Kidney (tissue), 14 donors: Measurements from ENCODE around the gene SHISAL1. TPM values are rescaled to one million over a fixed set of nuclear protein-coding genes. Genes with fewer than 3 reads are reported as not detected.

Experiments
- DNase-seq, 5 donors: peaks; one replicate each; pipeline ENCODE4 v3.0.0-alpha.2; 2013 to 2020
- FAIRE-seq: peaks from 2 replicates; lab custom pipeline; 2012; peaks lifted over from hg19 to GRCh38; lab: Jason Lieb, UNC
- H3K27ac ChIP-seq, 2 donors: one replicate each; pipeline ENCODE4 v1.7.0; 2013; ENCODE audit warnings: low read depth in 2 of 2, low read length in 2 of 2, inconsistent platforms in 1 of 2
- H3K27me3 ChIP-seq: one replicate; pipeline ENCODE4 v1.7.1; 2013; ENCODE audit warnings: low read length, inconsistent platforms; ENCODE audit not compliant: control insufficient read depth, insufficient read depth
- H3K36me3 ChIP-seq, 3 donors: one replicate each; pipeline versions ENCODE4 v1.7.0 to v1.7.1; 2013; ENCODE audit warnings: low read length in 3 of 3, control low read depth in 1 of 3, inconsistent platforms in 1 of 3; ENCODE audit not compliant: insufficient read depth in 3 of 3, control insufficient read depth in 2 of 3
- H3K4me1 ChIP-seq, 3 donors: one replicate each; pipeline versions ENCODE4 v1.7.0 to v1.7.1; 2013; ENCODE audit warnings: low read length in 3 of 3, inconsistent platforms in 1 of 3, low read depth in 1 of 3; ENCODE audit not compliant: control insufficient read depth in 2 of 3, insufficient read depth in 2 of 3
- H3K4me3 ChIP-seq, 3 donors: one replicate each; pipeline versions ENCODE4 v1.7.0 to v1.8.1; 2013; ENCODE audit warnings: low read length in 3 of 3, control low read depth in 1 of 3, inconsistent platforms in 1 of 3
- H3K9ac ChIP-seq, 3 donors: one replicate each; pipeline versions ENCODE4 v1.7.0 to v1.7.1; 2013; ENCODE audit warnings: low read length in 3 of 3, control low read depth in 1 of 3, inconsistent platforms in 1 of 3
- H3K9me3 ChIP-seq, 3 donors: one replicate each; pipeline versions ENCODE4 v1.7.0 to v1.7.1; 2013; ENCODE audit warnings: low read length in 3 of 3, control low read depth in 1 of 3, inconsistent platforms in 1 of 3; ENCODE audit not compliant: control insufficient read depth in 2 of 3, insufficient read depth in 1 of 3
- CTCF ChIP-seq: IDR thresholded peaks from 3 replicates; pipeline ENCODE4 v1.5.1; 2012; ENCODE audit warnings: mild to moderate bottlenecking, moderate library complexity, borderline replicate concordance; ENCODE audit not compliant: insufficient read depth; ENCODE audit errors: extremely low read depth
- intact Hi-C: fragments of 100-400 bp; cut with DNase I; formaldehyde crosslinking; loops from one replicate; pipeline ENCODE4 v1.11.1; 2022
- polyA plus RNA-seq: library from polyadenylated mRNA; stranded (reverse); fragments of 350-450 nt; fragmentation: Illumina TruSeq; extraction: RNeasy Lipid Tissue Mini Kit (QIAGEN cat#74804); gene quantifications from one replicate; pipeline ENCODE4 v1.2.3, GENCODE V29; 2014; ENCODE audit warnings: low read depth, low replicate concordance; ENCODE audit not compliant: insufficient read depth
- total RNA-seq: library from RNA; stranded (reverse); fragmentation: NEBNext Ultra II Directional; extraction: Animal tissue kit (Norgen Biotek cat#: 25700); gene quantifications from one replicate; pipeline ENCODE4 v1.2.1, GENCODE V29; 2021
- donor health status: control.
- donor health status: control.
- donor health status: control.
- donor health status: control.
- donor health status: control.
- donor health status: DM: yes; HTN: yes; CAD: no.
- donor health status: Normal renal cell carcinoma (clear cell type).

SHISAL1 gene
- total and polyA plus RNA-seq, 2 donors from 2014 or later: 0.04 to 1.1 TPM

GRCh38 chr22:44263547-44263946 lies 49.2 kb downstream of the SHISAL1 start:
- no peak for TF ChIP-seq CTCF
- no peak for FAIRE-seq
- peak in 1 of 5 donors; percentile 14 for DNase-seq
- intact Hi-C loops: no loop called here
- H3K9ac ChIP-seq: no peak overlapping the region
- H3K4me1 ChIP-seq: no peaks in the 10 kb centered on the region
- no peak overlapping the region for H3K4me3 ChIP-seq
- no peaks in the 10 kb centered on the region for H3K27me3 ChIP-seq
- H3K9me3 ChIP-seq: no peaks in the 10 kb centered on the region
- no peak overlapping the region for H3K27ac ChIP-seq
- H3K36me3 ChIP-seq: no peaks in the 10 kb centered on the region

GRCh38 chr22:44261861-44262595 lies 50.7 kb downstream of the SHISAL1 start:
- no peak overlapping the region for H3K9ac ChIP-seq
- H3K4me3 ChIP-seq: no peak overlapping the region
- H3K4me1 ChIP-seq: no peaks in the 10 kb centered on the region
- no peaks in the 10 kb centered on the region for H3K27me3 ChIP-seq
- H3K27ac ChIP-seq: no peak overlapping the region
- DNase-seq (peak in 2 of 5 donors; percentile 8 to 39), FAIRE-seq (no peak)
- intact Hi-C loops: no loop called here
- TF ChIP-seq CTCF: no peak
- H3K9me3 ChIP-seq: no peaks in the 10 kb centered on the region
- no peaks in the 10 kb centered on the region for H3K36me3 ChIP-seq

GRCh38 chr22:44261164-44261860 lies 51.4 kb downstream of the SHISAL1 start:
- FAIRE-seq: no peak

More at GRCh38 chr22:44261164-44261860, 51.4 kb downstream of the SHISAL1 start:
- peak in 2 of 5 donors; percentile 2 to 9 for DNase-seq
- no peaks in the 10 kb centered on the region for H3K9me3 ChIP-seq
- no peak overlapping the region for H3K27ac ChIP-seq
- intact Hi-C loops: no loop called here
- H3K4me1 ChIP-seq: no peaks in the 10 kb centered on the region
- no peak overlapping the region for H3K9ac ChIP-seq
- no peaks in the 10 kb centered on the region for H3K27me3 ChIP-seq
- no peaks in the 10 kb centered on the region for H3K36me3 ChIP-seq
- H3K4me3 ChIP-seq: no peak overlapping the region
- TF ChIP-seq CTCF: no peak
